Upper lobe of left lung (tissue), 4 donors: ENCODE results near the gene CDR2.

Source experiments
- CTCF ChIP-seq, 6 experiments: fragments of 450-650 bp in 4 of 6; fragments of 200-600 bp in 2 of 6; sonication (generic) in 2 of 6; IDR thresholded peaks; one replicate each; pipeline ENCODE4 v1.5.1; 2016 to 2019; ENCODE audit warnings: antibody characterized with exemption in 6 of 6
- POLR2AphosphoS5 ChIP-seq, 2 donors: sonication (generic); formaldehyde crosslinking; IDR thresholded peaks; one replicate each; pipeline ENCODE4 v1.5.1; 2017; ENCODE audit warnings: antibody characterized with exemption in 2 of 2

GRCh38 chr16:22320572-22321339, 53.7 kb downstream of the CDR2 start:
- TF ChIP-seq POLR2AphosphoS5 (IDR thresholded peaks at IDR 0.05) (no peak), CTCF (IDR thresholded peaks at IDR 0.05) (no peak)
